Activated CD4-positive, CD25-positive, alpha-beta regulatory T cell treated with anti-CD3 and anti-CD28 coated beads, Interleukin-2, amount 50 U/mL, for 16 hours (primary cell): ENCODE data around the gene ATP8A2.

Experiments used
- DNase-seq: peaks from one replicate; pipeline ENCODE4 v3.0.0-alpha.2; 2020; ENCODE audit warnings: low read depth, low spot score

Gene ATP8A2

DNA sequence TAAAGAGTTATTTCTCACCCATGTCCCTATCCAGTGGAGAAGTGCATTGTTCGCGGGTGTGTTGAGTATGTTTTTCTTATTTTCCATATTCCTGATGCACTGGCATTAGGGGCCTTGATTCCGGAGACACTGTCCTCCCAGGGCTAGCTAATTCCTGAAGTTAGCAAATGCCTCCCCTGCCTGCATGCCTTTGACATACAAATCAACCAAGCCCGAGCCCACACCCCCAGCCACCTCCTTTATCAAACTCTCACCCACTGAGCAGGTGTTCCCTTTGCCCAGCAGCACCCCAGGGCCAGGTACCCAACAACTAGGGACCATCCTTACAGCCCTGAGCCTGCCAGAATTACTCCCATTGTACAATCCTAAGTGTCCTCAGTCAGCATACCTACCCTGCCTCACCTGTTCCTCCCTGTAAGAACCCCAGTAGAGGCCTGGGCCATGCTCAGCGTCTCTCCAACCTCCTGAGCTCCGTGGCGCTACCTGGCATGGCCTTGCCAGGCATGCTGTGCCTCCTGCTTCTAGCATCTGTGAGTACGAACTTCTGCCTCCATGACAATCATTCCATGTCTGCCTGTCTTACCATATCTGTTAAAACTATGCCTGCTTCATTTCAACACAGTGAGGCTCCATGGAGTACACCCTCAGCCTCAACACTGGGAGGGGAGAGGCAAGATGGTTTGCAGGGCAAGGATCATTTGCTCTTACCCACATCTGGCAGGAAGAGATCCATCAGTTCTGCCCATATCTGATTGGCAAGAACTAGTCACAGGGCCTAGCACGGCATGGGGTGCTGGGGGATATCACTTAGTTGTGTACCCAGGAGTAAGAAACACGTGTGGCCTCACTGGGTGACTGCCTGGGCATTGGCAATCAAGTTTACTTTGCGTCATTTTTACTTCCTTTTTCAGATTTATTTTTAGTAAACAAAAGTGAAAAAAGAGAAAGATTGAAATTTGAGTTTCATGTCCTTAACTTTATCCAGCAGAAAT lies 476.2 kb downstream of the ATP8A2 start:
- no peak for DNase-seq

DNA sequence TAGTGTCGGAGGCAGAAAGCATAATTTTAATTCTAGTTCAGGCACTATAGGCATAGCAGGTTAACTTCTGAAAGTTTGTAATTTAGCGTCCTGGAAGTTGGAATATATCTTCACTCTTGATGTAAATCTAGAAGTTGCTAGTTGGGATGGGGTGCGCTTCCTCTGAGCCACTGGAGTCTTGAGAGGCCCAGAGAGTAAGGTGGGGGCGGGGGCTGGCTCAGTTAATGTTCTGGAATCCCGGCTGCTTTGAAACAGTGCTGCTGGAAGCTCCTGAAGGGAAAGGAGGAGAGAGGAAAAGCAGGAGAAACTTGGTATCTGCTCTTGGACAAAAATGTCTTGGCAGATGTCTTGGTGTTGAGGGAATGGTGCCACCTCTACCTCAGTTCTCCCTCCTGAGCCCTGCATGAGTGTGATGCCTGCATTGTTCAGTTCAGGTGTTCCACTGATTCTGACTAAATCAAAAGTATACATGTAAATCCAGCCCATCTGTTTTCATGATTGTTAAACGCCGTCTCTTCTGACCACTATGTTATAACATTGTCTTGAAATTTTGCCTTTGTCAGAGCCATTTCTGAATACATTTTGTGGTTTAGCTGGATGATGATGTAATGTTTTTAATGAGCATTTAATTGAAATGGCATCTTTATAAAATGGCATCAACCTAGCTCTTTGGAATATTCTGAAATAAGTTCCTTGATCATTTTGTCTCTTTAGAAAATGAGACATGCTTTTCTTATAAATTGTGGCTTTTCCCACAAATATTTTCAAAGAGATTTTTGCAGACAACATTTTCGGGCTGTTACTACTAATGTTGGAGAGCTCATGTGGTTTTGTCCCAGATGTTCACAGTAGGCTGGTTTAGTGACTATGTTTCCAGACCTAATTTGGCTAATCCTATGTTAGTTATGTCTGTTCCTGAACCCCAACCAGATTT lies 477.3 kb downstream of the ATP8A2 start:
- no peak for DNase-seq

DNA sequence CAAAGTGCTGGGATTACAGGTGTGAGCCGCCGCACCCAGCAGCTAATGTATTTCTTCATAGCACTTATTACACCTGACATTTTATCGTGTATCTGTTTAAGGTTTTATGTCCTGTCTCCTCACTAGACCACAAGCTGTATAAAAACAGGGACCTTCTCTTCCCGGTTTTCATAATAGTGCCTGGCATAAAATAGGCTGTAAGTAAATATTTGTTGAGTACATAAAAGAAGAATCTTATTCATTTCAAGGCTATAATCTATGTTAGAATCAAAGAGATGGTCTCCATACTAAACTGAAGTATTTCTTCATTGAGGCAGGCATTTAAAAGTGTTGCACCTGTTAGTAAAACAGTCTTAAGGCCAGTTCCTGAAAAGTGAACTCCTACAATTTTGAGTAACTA lies 486.1 kb downstream of the ATP8A2 start:
- no peak for DNase-seq

DNA sequence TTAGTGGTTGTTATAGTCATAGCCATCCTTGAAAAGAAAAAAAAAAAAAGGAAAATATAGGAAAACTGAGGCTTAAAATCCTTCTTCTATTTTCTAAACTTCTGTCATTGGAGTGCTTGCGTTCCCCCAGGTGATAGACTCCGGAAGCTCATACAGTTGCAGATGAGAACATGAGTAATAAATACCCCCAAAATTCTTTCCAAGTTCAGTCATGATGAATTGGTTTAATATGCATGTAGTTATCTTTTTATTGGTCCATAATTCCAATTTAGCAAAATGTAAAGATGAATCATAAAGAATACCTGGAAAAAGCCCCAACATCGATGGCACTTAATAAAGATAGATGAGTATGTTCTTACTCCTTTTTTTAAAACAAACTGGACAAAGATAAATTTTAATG lies 487.8 kb downstream of the ATP8A2 start:
- no peak for DNase-seq

DNA sequence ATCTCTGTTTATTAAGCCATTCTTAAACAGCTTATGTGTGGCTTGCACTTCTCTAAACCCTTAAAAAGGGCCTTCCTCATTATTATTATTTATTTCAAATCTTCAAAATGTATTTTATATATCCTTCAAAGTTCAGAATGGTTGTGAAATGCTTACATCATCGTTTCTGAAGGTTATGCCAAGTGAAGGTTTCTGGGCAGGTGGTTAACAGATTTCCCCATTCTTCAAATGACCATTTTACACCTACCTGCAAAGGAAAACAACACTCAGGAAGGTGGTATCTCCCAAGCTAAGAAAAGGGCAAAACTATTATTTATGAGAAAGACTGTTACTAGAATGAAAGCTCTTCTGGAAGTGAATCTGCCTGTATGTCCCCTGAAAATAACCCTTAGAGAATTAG lies 488.5 kb downstream of the ATP8A2 start:
- no peak for DNase-seq

DNA sequence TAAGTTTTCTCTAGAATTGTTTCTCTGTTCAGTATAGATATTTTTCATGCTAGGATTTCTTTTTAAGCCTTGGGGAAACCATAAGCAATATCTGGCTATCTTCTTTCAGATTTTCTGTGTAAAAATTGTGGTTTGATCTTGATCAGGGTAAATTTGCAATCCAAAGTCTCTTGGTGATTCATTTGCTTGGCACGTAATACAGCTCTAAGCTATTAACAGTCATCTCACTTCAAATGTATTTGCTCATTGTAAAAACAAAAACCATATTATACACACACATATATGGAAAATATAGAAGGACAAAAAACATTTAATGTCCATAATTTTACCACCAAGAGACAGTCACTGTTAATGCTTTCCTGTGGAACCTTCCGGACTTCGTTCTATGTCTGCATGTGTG lies 489.1 kb downstream of the ATP8A2 start:
- DNase-seq = no peak

DNA sequence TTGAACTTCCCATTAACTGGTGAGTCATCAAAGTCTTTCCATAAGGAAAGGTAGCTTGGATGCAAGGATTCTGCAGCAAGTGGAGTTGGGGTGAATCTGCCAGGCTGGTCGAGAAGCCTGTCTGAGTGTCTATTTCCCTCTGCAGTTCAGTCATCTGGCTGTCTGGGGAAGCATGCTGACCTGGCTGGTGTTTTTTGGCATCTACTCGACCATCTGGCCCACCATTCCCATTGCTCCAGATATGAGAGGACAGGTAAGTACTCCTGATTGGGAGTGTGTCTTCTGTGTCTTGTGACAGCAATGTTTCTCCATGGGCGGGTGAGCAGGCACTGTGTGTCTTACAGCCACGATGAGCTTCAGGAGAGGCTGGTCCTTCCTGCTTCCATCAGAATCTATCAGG lies 490.4 kb downstream of the ATP8A2 start:
- no peak for DNase-seq

DNA sequence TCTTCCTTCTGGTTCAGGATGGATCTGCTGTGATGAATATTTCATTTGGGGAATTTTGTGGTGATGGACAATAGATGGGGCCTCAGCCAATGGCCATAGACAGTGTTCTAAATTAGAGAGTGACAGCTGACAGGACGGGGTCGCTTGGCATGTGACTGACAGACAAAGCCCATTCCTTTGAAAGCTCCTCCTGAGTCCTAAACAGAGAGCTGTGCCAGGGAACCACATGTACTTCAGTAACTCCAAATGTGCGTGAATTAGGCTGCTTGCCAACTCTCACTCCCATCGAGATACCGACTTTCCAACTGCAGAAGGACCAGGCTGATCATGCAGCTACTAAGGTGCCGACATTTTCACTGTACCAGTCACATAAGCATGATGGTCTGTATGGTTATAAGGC lies 492.3 kb downstream of the ATP8A2 start:
- no peak for DNase-seq

DNA sequence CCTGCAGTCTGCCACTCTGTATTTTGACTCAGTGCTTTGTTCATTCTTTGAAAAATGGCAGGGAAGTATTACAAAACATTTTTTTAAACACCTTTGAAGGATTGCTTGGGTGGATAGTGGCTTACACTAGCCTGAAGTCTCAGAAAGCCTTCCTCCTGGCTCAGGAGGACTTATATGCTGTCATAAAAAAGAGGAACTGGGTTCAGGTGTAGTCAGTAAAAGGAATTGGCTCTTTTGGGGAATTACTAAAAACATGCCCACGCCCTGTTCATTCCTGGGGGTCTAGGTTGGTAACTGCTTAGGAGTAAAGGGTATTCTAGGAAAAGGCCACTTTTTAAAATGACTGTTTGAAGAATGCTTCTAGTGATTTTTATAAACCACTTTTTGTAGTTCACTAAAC lies 493.2 kb downstream of the ATP8A2 start:
- DNase-seq = no peak

DNA sequence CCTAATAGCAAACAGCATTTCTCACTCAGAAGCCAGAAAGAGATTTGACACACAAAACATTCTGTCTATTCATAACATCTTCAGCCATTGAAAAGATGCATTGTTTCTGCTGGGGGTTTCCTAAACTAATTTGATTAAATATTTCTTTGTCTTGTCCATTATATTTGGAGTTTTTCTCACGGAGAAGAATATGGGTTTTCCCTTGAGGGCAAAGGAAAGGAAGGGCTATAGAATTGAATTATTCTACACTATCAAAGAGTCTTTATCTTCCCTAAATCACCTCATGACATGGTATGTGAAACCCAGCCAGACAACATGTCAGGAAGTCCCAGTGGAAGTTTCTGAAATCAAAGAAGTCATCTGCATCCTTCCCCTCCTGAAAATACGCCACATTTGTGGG lies 493.6 kb downstream of the ATP8A2 start:
- no peak for DNase-seq

DNA sequence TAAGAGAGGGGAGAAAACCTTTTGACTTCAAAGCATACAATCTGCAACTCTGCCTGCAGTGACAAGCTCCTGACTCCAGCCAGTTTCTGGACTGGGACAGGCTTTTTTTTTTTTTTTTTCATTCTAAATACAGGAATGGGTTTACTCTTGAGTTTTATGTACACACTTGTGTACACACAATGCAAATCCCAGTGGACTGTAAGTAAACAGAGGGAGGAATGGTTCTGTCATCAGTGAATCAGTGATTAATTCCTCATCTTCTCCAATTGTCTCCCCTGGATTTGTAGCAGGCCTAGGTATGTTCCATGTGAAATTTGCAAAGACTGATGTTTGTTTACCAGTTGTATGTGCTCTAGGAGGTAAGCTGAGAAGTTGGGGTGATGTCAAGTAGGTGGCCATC lies 495.3 kb downstream of the ATP8A2 start:
- DNase-seq = no peak

DNA sequence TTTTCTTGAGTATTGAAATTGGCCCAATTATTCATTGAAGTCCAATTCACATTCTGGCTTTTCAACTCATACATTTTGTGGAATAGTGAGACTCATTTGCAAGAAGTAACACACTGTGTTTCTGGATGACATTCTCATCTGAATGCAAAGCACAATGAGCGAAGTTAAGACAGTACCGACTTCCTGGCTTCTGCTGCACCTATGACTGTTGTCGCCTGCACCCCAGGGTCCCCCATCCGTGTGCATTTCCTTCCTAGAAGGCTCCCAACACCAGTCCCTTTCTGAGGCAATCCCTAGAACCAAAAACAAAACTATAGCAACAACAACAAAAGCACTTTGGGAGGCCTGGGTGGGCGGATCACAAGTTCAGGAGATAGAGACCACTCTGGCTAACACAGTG lies 496.7 kb downstream of the ATP8A2 start:
- no peak for DNase-seq

DNA sequence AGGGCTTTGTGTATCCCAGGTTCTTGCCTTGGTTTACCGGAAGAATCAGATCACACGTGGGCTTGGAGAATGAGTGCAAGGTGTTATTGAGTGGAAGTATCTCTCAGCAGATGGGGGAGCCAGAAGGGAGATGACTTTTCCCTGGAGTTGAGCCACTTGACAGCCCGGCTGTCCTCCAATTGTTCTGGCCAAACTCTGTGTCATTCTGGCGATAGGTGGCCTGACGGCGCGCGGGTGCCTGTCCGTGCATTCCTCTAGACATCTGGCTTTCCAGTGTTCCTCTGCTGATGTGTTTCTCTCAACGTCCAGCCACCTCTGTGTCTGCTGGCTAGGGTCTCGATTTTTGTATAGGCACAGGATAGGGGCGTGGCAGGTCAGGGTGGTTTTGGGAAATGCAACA lies 498.2 kb downstream of the ATP8A2 start:
- no peak for DNase-seq

DNA sequence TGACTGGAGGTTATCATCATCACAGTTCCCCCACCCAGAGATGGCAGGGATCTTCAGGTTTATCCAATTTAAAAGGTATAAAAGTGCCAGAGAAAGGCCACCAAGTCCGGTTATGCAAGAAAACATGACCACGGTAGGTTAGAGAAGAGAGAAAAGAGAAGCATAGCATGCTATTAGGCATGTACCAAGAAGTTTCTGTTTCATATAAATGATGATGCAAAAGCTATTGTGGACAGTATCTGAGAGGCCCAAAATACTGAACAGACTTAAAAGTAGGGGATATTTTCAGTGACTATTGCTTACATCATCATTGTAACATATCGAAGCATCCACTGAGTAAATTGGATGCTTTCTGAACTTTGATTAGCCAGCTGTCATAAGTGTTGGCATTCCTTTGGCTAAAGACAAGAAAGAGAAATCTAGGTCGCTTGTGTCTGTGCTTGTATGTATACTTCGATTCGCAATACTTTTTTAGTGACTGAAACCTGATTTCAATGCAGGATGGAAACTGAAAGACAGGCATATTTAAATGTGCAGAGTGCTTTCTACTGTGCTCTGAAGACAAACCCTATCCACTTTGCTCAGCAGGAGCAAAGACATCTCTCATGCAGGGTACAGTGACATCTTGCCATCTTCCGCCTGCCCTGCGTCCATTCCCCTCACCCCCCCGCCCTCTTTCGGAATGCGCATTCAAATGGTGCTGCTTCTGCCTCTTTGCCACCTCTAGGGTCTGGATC lies 499.8 kb downstream of the ATP8A2 start:
- DNase-seq = no peak

DNA sequence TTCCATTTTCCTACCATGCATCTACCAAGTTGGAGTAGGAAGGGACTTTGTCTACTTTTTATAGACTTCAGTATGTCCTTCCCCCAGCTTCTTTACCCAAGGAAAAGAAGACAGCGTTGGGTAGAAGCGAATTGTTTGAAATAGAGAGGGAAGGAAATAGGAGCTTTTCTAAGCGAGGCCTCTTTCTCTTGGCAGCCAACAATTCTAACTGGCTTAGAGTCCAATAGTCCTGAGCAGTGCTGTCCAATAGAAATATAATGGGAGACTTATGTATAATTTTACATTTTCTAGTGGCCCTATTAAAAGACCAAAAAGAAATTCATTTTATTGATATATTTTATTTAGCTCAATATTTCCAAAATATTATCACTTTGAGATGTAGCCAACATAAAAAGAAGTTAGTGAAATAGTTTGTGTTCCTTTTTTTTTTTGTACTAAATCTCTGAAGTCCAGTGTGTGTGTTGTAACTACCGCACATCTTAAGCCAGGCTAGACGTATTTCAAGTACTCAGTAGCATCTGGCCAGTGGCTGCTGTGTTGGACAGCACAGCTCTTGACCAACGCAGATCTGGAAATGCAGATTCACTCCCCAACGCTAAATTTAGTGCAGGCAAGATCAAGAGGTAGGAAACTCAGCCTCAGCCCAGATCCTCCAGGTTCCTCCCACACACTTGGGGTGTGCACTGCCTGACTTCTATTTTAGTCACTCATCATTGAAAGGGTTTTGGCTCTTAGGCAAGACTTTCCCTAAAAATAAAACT lies 500.9 kb downstream of the ATP8A2 start:
- no peak for DNase-seq

DNA sequence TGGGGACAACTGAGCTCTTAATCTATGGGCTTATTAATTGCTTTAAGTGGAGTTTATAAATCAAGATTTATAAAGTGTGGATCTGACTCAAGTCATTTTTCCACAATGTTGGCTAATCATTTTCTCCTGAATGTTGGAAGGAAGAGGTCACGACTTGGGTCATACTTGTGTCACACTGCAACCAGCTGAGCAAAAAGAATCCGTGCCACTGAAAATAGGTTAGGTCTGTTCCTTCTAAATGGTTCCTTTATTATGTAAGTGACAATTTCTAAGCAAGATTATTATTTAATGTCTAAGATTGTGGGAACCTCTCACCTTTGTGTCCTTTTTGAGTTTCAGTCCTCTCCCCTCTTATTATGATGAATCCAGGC lies 501.5 kb downstream of the ATP8A2 start:
- no peak for DNase-seq

DNA sequence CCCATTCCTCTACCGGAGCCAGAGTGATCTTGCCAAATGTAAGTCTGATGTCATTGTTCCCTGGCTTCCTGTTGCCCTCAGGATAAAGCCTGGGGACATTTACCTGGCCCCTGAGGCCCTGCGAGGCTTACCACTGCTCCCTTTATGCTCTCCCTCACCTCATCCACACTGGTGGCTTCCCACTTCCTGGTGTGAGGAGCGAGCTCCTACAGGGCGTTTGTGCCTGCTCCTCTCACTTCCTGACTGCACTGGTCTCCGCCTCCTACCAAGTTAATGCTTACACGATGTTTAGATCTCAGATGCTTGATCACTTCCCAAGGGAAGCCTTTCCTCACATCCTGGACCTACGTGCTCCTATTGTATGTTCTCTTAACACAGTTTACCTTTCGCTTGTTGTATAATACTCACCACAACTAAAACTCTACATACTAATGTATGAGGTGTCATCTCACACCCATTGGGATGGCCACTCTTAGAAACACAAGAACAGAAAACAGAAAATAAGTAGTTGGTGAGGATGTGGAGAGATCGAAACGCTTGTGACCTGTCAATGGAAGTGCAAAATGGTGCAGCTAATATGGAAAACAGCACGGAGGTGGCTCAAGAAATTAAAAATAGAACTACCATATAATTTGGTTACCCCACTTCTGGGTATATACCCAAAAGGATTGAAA lies 502.4 kb downstream of the ATP8A2 start:
- no peak for DNase-seq

DNA sequence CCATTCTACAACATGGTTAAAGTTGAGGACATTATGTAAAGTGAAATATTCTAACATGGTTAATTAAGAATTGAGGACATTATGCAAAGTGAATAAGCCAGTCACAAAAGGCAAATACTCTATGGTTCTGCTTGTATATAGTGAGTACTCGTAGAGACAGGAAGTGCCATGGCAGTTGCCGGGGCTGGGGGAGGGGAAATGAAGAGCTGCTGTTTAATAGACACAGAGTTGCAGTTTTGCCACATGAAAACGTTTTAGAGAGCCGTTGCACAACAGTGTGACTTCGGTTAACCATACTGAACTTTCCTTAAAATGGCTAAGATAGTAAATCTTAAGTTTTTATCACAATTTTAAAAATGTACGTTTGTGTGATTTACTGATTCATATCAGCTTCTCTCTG lies 503.1 kb downstream of the ATP8A2 start:
- DNase-seq = peak; percentile 10

DNA sequence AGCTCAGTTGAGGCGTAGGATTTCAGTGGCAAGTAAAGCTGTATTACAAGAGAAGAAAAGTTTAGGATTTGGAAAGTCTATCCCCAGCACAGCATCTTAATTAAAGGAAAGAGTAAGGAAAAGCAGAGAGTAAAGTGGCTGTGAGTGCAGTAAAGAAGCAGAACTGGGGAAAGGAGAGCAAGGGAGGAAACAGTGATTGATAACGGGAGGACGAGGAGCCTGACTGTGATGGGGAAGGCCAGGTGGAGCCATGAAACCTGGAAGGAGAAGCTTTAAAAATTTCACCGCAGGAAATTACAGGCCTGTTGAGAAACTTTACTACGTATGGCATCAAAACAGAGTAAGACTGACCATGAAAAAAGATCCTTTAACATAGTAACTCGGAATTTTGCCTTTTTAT lies 504.5 kb downstream of the ATP8A2 start:
- no peak for DNase-seq

DNA sequence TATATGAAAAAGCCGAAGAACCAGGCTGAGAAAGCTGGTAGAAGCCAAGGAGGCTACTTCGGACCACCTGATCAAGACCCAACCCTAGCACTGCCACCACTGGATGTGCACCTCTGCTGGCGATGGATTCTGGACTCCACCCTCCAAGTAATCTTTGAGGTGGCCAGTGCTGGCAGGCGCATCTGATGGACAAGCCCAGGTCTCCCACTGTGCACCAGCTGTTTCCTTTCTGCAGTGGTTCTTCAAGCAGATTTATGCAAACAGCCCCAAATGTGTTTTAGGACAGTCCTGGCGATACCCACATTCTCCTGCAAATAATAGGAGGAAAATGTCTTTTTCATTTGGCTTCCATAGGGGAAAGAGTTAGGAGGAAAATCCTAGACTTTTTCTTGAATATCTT lies 507.7 kb downstream of the ATP8A2 start:
- DNase-seq = no peak
